Mononuclear cell (primary cell): Measurements from ENCODE around the gene ISCA1. TPM values are rescaled to one million over a fixed set of nuclear protein-coding genes. Genes with fewer than 3 reads are reported as not detected.

Experiments used
- H3K27me3 ChIP-seq: 2 replicates; pipeline ENCODE4 v1.6.0; 2011; ENCODE audit warnings: low read length, control low read depth; ENCODE audit not compliant: insufficient read depth
- H3K4me1 ChIP-seq: 2 replicates; pipeline ENCODE4 v1.5.1; 2011; ENCODE audit warnings: mild to moderate bottlenecking, low read length, control low read depth; ENCODE audit not compliant: insufficient read depth
- H3K4me3 ChIP-seq: 2 replicates; pipeline ENCODE4 v1.5.1; 2011; ENCODE audit warnings: mild to moderate bottlenecking, low read length, moderate library complexity
- H3K9me3 ChIP-seq: 2 replicates; pipeline ENCODE4 v1.5.1; 2011; ENCODE audit warnings: low read depth, mild to moderate bottlenecking, control low read depth, low read length
- total RNA-seq: library from RNA; depleted of rRNA; stranded (reverse); fragments of >200 nt; gene quantifications from one replicate; pipeline ENCODE4 v1.2.3, GENCODE V29; 2012

ISCA1 gene
- total RNA-seq, 1 donor = 72.6 TPM

- Histone ChIP-seq H3K27me3 (no peaks in the 10 kb centered on the region), H3K4me3 (no peak overlapping the region), H3K4me1 (peaks cover 2% of the 10 kb centered on the region), H3K9me3 (no peaks in the 10 kb centered on the region)
Observed at GRCh38 chr9:86272221-86272620, 10.1 kb downstream of the ISCA1 start.

GRCh38 chr9:86263876-86264275 is 18.5 kb downstream of the ISCA1 start:
- no peak overlapping the region for H3K4me3 ChIP-seq
- no peaks in the 10 kb centered on the region for H3K4me1 ChIP-seq
- H3K9me3 ChIP-seq = no peaks in the 10 kb centered on the region
- H3K27me3 ChIP-seq = no peaks in the 10 kb centered on the region

GRCh38 chr9:86262492-86262891 is 19.8 kb downstream of the ISCA1 start:
- H3K4me1 ChIP-seq = no peaks in the 10 kb centered on the region
- H3K27me3 ChIP-seq = no peaks in the 10 kb centered on the region
- no peaks in the 10 kb centered on the region for H3K9me3 ChIP-seq
- no peak overlapping the region for H3K4me3 ChIP-seq

GRCh38 chr9:86259557-86259956 is 22.8 kb downstream of the ISCA1 start, which contains the start of gene C9orf153:
Gene C9orf153 (minus strand): TSS chr9:86259657. CDS start chr9:86229603, 30,054 bp downstream.
- Histone ChIP-seq H3K9me3 (no peaks in the 10 kb centered on the region), H3K4me3 (no peak within 1 kb of the TSS), H3K4me1 (no peaks in the 10 kb centered on the region), H3K27me3 (no peaks in the 10 kb centered on the region)

GRCh38 chr9:86257391-86257790 is 24.9 kb downstream of the ISCA1 start:
- Histone ChIP-seq H3K4me1 (no peaks in the 10 kb centered on the region), H3K4me3 (no peak overlapping the region), H3K27me3 (no peaks in the 10 kb centered on the region), H3K9me3 (peaks cover 11% of the 10 kb centered on the region)

- H3K27me3 ChIP-seq = no peaks in the 10 kb centered on the region
- no peak overlapping the region for H3K4me3 ChIP-seq
- no peaks in the 10 kb centered on the region for H3K4me1 ChIP-seq
- H3K9me3 ChIP-seq = peaks cover 11% of the 10 kb centered on the region
Observed at GRCh38 chr9:86256653-86257052, 25.7 kb downstream of the ISCA1 start.

GRCh38 chr9:86253577-86253976 is 28.8 kb downstream of the ISCA1 start:
- H3K4me1 ChIP-seq = no peaks in the 10 kb centered on the region
- H3K9me3 ChIP-seq = peaks cover 11% of the 10 kb centered on the region
- H3K4me3 ChIP-seq = no peak overlapping the region
- H3K27me3 ChIP-seq = no peaks in the 10 kb centered on the region

GRCh38 chr9:86252870-86253269 is 29.5 kb downstream of the ISCA1 start:
- Histone ChIP-seq H3K9me3 (peaks cover 11% of the 10 kb centered on the region), H3K4me3 (no peak overlapping the region), H3K4me1 (no peaks in the 10 kb centered on the region), H3K27me3 (no peaks in the 10 kb centered on the region)

- H3K4me3 ChIP-seq = no peak overlapping the region
- H3K4me1 ChIP-seq = no peaks in the 10 kb centered on the region
- no peaks in the 10 kb centered on the region for H3K27me3 ChIP-seq
- H3K9me3 ChIP-seq = peaks cover 11% of the 10 kb centered on the region
Observed at GRCh38 chr9:86250123-86250522, 32.2 kb downstream of the ISCA1 start.

- H3K4me3 ChIP-seq = no peak overlapping the region
- H3K27me3 ChIP-seq = no peaks in the 10 kb centered on the region
- peaks cover 11% of the 10 kb centered on the region for H3K9me3 ChIP-seq
- H3K4me1 ChIP-seq = no peaks in the 10 kb centered on the region
Observed at GRCh38 chr9:86248746-86249145, 33.6 kb downstream of the ISCA1 start.

- H3K4me1 ChIP-seq = no peaks in the 10 kb centered on the region
- no peaks in the 10 kb centered on the region for H3K27me3 ChIP-seq
- H3K9me3 ChIP-seq = no peaks in the 10 kb centered on the region
- no peak overlapping the region for H3K4me3 ChIP-seq
Observed at GRCh38 chr9:86246752-86247161, 35.6 kb downstream of the ISCA1 start.

- Histone ChIP-seq H3K9me3 (no peaks in the 10 kb centered on the region), H3K4me3 (no peak overlapping the region)
Observed at GRCh38 chr9:86242071-86242470, 40.3 kb downstream of the ISCA1 start.

GRCh38 chr9:86241216-86241615 is 41.1 kb downstream of the ISCA1 start:
- H3K9me3 ChIP-seq = no peaks in the 10 kb centered on the region
- no peak overlapping the region for H3K4me3 ChIP-seq
- H3K27me3 ChIP-seq = no peaks in the 10 kb centered on the region
- H3K4me1 ChIP-seq = no peaks in the 10 kb centered on the region

More at GRCh38 chr9:86242071-86242470, 40.3 kb downstream of the ISCA1 start:
- H3K27me3 ChIP-seq = no peaks in the 10 kb centered on the region
- H3K4me1 ChIP-seq = no peaks in the 10 kb centered on the region

- Histone ChIP-seq H3K4me3 (no peak overlapping the region), H3K9me3 (no peaks in the 10 kb centered on the region)
Observed at GRCh38 chr9:86238861-86239770, 43.2 kb downstream of the ISCA1 start.

GRCh38 chr9:86230858-86231257 is 51.5 kb downstream of the ISCA1 start:
- Histone ChIP-seq H3K4me3 (no peak overlapping the region), H3K9me3 (no peaks in the 10 kb centered on the region), H3K4me1 (no peaks in the 10 kb centered on the region), H3K27me3 (no peaks in the 10 kb centered on the region)

More at GRCh38 chr9:86238861-86239770, 43.2 kb downstream of the ISCA1 start:
- no peaks in the 10 kb centered on the region for H3K4me1 ChIP-seq
- no peaks in the 10 kb centered on the region for H3K27me3 ChIP-seq

GRCh38 chr9:86222667-86223066 is 59.7 kb downstream of the ISCA1 start:
- Histone ChIP-seq H3K9me3 (no peaks in the 10 kb centered on the region), H3K4me3 (no peak overlapping the region)

More at GRCh38 chr9:86222667-86223066, 59.7 kb downstream of the ISCA1 start:
- Histone ChIP-seq H3K4me1 (no peaks in the 10 kb centered on the region), H3K27me3 (no peaks in the 10 kb centered on the region)
